A549 (cell line): ENCODE data around the gene ANP32E. TPM values are rescaled to one million over a fixed set of nuclear protein-coding genes. Genes with fewer than 3 reads are reported as not detected.

Experiments used
- ATAC-seq, 2 experiments: fragments of 200-7000 bp in 1 of 2; fragments of >200 bp in 1 of 2; cut with Nextera tagmentation in 1 of 2; cut with Tn5 transposase in 1 of 2; 3 replicates each; pipeline versions ENCODE4 v1.8.0 to v1.9.1; 2018 to 2020; ENCODE audit warnings: mild to moderate bottlenecking in 1 of 2, moderate library complexity in 1 of 2
- CTCF ChIA-PET: fragments of 300-600 bp; sonication (Branson Sonifier 250); formaldehyde crosslinking; extraction: SDS; loops from one replicate; lab custom pipeline; 2021; ENCODE audit warnings: antibody characterized with exemption, inconsistent platforms; lab: Yijun Ruan, JAX
- POLR2A ChIA-PET: fragments of 350-600 bp; formaldehyde crosslinking; extraction: SDS; loops from one replicate; lab custom pipeline; 2021; ENCODE audit warnings: antibody characterized with exemption, inconsistent platforms; lab: Yijun Ruan, JAX
- DNase-seq, 2 experiments: peaks; one replicate each; pipeline versions ENCODE4 v3.0.0 to v3.0.0-alpha.2; 2011 to 2016; ENCODE audit warnings: low read depth in 1 of 2, low spot score in 1 of 2
- FAIRE-seq: peaks from 2 replicates; lab custom pipeline; 2011; peaks lifted over from hg19 to GRCh38; lab: Jason Lieb, UNC
- H3K27ac ChIP-seq, 2 experiments: fragments of >200 bp; sonication (Bioruptor Twin); formaldehyde crosslinking; 3 replicates each; pipeline ENCODE4 v1.5.1; 2016 to 2017
- H3K4me1 ChIP-seq: fragments of >200 bp; sonication (Bioruptor Twin); formaldehyde crosslinking; 3 replicates; pipeline ENCODE4 v1.6.1; 2016
- H3K4me2 ChIP-seq: fragments of >200 bp; sonication (Bioruptor Twin); formaldehyde crosslinking; 3 replicates; pipeline ENCODE4 v1.6.1; 2016
- H3K4me3 ChIP-seq: fragments of >200 bp; sonication (Bioruptor Twin); formaldehyde crosslinking; 3 replicates; pipeline ENCODE4 v1.5.1; 2016
- H3K9me3 ChIP-seq: fragments of >200 bp; sonication (Bioruptor Twin); formaldehyde crosslinking; 3 replicates; pipeline ENCODE4 v1.6.1; 2016
- BHLHE40 ChIP-seq: IDR thresholded peaks from 2 replicates; pipeline ENCODE4 v1.6.1; 2012; ENCODE audit warnings: low read depth, low read length, inconsistent platforms
- CEBPB ChIP-seq, 2 experiments: fragments of >200 bp in 1 of 2; sonication (Bioruptor Twin) in 1 of 2; formaldehyde crosslinking in 1 of 2; IDR thresholded peaks; 2 replicates each; pipeline ENCODE4 v1.6.1; 2012 to 2016
- CHD2 ChIP-seq: fragments of 150-350 bp; IDR thresholded peaks from 2 replicates; pipeline ENCODE4 v1.6.1; 2014; ENCODE audit warnings: low read length; ENCODE audit not compliant: partially characterized antibody
- FOSB ChIP-seq: fragments of 250-450 bp; sonication (Bioruptor Pico); IDR thresholded peaks from 2 replicates; pipeline ENCODE4 v1.5.0; 2020; ENCODE audit warnings: mild to moderate bottlenecking, moderate library complexity
- GATA3 ChIP-seq: IDR thresholded peaks from 2 replicates; pipeline ENCODE4 v1.6.1; 2012; ENCODE audit warnings: borderline replicate concordance
- HES2 ChIP-seq: fragments of >200 bp; sonication (Bioruptor Twin); formaldehyde crosslinking; IDR thresholded peaks from 2 replicates; pipeline ENCODE4 v1.6.1; 2016
- HMGXB4 ChIP-seq: fragments of 250-450 bp; sonication (Bioruptor Pico); IDR thresholded peaks from 2 replicates; pipeline ENCODE4 v1.5.0; 2021; ENCODE audit warnings: mild to moderate bottlenecking, moderate library complexity, borderline replicate concordance
- HOXB13 ChIP-seq: fragments of 250-450 bp; sonication (Bioruptor Pico); IDR thresholded peaks from 2 replicates; pipeline ENCODE4 v1.5.0; 2020; ENCODE audit warnings: low read depth, mild to moderate bottlenecking, moderate library complexity
- HOXB5 ChIP-seq: fragments of 250-450 bp; sonication (Bioruptor Pico); IDR thresholded peaks from 2 replicates; pipeline ENCODE4 v1.5.0; 2020; ENCODE audit warnings: mild to moderate bottlenecking, moderate library complexity
- JUN ChIP-seq, 2 experiments: fragments of >200 bp; sonication (Bioruptor Twin); formaldehyde crosslinking; IDR thresholded peaks; 2 replicates in 1 of 2; 3 replicates in 1 of 2; pipeline ENCODE4 v1.6.1; 2016 to 2017
- JUNB ChIP-seq: fragments of >200 bp; sonication (Bioruptor Twin); formaldehyde crosslinking; IDR thresholded peaks from 2 replicates; pipeline ENCODE4 v1.6.1; 2016
- KDM1A ChIP-seq: fragments of 200-600 bp; sonication (generic); IDR thresholded peaks from 2 replicates; pipeline ENCODE4 v1.6.1; 2016; ENCODE audit warnings: low read depth, mild to moderate bottlenecking
- KDM5A ChIP-seq: fragments of 200-600 bp; sonication (generic); IDR thresholded peaks from 2 replicates; pipeline ENCODE4 v1.6.1; 2016; ENCODE audit warnings: antibody characterized with exemption, mild to moderate bottlenecking
- MAZ ChIP-seq: fragments of 150-350 bp; IDR thresholded peaks from 2 replicates; pipeline ENCODE4 v1.6.1; 2014; ENCODE audit warnings: antibody characterized with exemption, low read depth, low read length, borderline replicate concordance
- NFE2L2 ChIP-seq: fragments of 150-350 bp; conservative IDR thresholded peaks from 2 replicates; pipeline ENCODE4 v1.6.1; 2014; ENCODE audit warnings: low read length
- NPAS2 ChIP-seq: fragments of 250-450 bp; sonication (Bioruptor Pico); IDR thresholded peaks from 2 replicates; pipeline ENCODE4 v1.8.0; 2022; ENCODE audit warnings: mild to moderate bottlenecking, moderate library complexity, borderline replicate concordance
- NR3C1 ChIP-seq: fragments of >200 bp; sonication (Bioruptor Twin); formaldehyde crosslinking; IDR thresholded peaks from 3 replicates; pipeline ENCODE4 v1.6.1; 2017
- POLR2A ChIP-seq: IDR thresholded peaks from 2 replicates; pipeline ENCODE4 v1.6.1; 2012; ENCODE audit warnings: mild to moderate bottlenecking, low read length
- RAD21 ChIP-seq, 2 experiments: fragments of >200 bp in 1 of 2; sonication (Bioruptor Twin) in 1 of 2; formaldehyde crosslinking in 1 of 2; IDR thresholded peaks in 1 of 2; conservative IDR thresholded peaks in 1 of 2; 2 replicates in 1 of 2; 3 replicates in 1 of 2; pipeline ENCODE4 v1.6.1; 2012 to 2018; ENCODE audit warnings: inconsistent platforms in 1 of 2
- RARB ChIP-seq: fragments of 250-450 bp; sonication (Bioruptor Pico); IDR thresholded peaks from 2 replicates; pipeline ENCODE4 v1.8.0; 2021; ENCODE audit warnings: mild to moderate bottlenecking, moderate library complexity
- RFX5 ChIP-seq: fragments of 450-650 bp; IDR thresholded peaks from 2 replicates; pipeline ENCODE4 v1.7.1; 2014; ENCODE audit warnings: antibody characterized with exemption, mild to moderate bottlenecking, moderate library complexity
- TFCP2L1 ChIP-seq: fragments of 250-450 bp; sonication (Bioruptor Pico); IDR thresholded peaks from 2 replicates; pipeline ENCODE4 v1.5.0; 2021; ENCODE audit warnings: mild to moderate bottlenecking
- TP53 ChIP-seq: fragments of 250-450 bp; sonication (Bioruptor Pico); IDR thresholded peaks from 2 replicates; pipeline ENCODE4 v1.5.0; 2021; ENCODE audit warnings: mild to moderate bottlenecking, moderate library complexity
- USF2 ChIP-seq: fragments of 450-650 bp; IDR thresholded peaks from 2 replicates; pipeline ENCODE4 v1.6.1; 2014; ENCODE audit warnings: antibody characterized with exemption
- ZNF302 ChIP-seq: fragments of 250-450 bp; sonication (Bioruptor Pico); IDR thresholded peaks from 2 replicates; pipeline ENCODE4 v1.9.0; 2021; ENCODE audit warnings: inconsistent platforms, mild to moderate bottlenecking, moderate library complexity
- WGBS: methylation state at CpG from one replicate; pipeline ENCODE4 v1.1.6; 2017; ENCODE audit errors: missing lambda C conversion rate; 5-methylcytosine and 5-hydroxymethylcytosine counted together
- polyA plus RNA-seq, 4 experiments: library from polyadenylated mRNA; depleted of rRNA in 3 of 4; stranded (reverse); fragments of >200 nt; fragmentation: RNase III in 1 of 4; extraction: RNeasy Plus Mini Kit Qiagen cat#74134 plus additional on column Dnase treatment in 1 of 4; gene quantifications; 2 replicates in 3 of 4; 3 replicates in 1 of 4; pipeline ENCODE4 v1.2.3, GENCODE V29; 2011 to 2017
- TF ChIP-seq, protein P1 (sequence below): IDR thresholded peaks from 2 replicates; pipeline ENCODE4 v1.6.1; 2012
- TF ChIP-seq, protein P2 (sequence below): IDR thresholded peaks from 2 replicates; pipeline ENCODE4 v1.6.1; 2012; ENCODE audit warnings: low read depth, borderline replicate concordance

Gene ANP32E
- polyA plus RNA-seq, 2 of the 4 experiments (the other 2 are of a cell fraction), result 60.0 to 128 TPM

- no peaks in the 10 kb centered on the region; the same call in 2 of the 3 replicates for H3K9me3 ChIP-seq
- CTCF ChIA-PET, result interaction anchor here (1.4 to 13.0 kb wide), 3 partner anchors 10 to 29 kb away, joined by 3 to 172 read pairs (median 6); partner anchors contain the start of gene CA14
- no peak for FAIRE-seq
- POLR2A ChIA-PET, result no interaction called here
- peak overlapping the region; percentile 95 for H3K4me2 ChIP-seq
- ATAC-seq, result no peak
- peak overlapping the region; percentile 52 for H3K4me3 ChIP-seq
- peak overlapping the region; percentile 77 to 78; a peak in 5 of 6 replicates for H3K27ac ChIP-seq
- H3K4me1 ChIP-seq, result peaks cover 13% of the 10 kb centered on the region; the same call in 2 of the 3 replicates
- TF ChIP-seq NPAS2 (CRISPR knock-in tag), result 0 out of 2 replicates have a peak, but pooled peaks have one; percentile 3
- no peak for TF ChIP-seq HOXB13 (CRISPR knock-in tag)
- DNase-seq, result no peak
- WGBS, result 70% methylated on average over 21 of the region's 21 CpGs
Measured at GRCh38 chr1:150282558-150282958, 46.6 kb upstream of the ANP32E start.

- 4% methylated on average over 35 of the region's 46 CpGs for WGBS
- TF ChIP-seq POLR2A (peak; percentile 33), CEBPB (IDR thresholded peaks at IDR 0.05) (no peak), BHLHE40 (peak; percentile 98), ZNF302 (CRISPR knock-in tag) (no peak), RARB (CRISPR knock-in tag) (no peak), TFCP2L1 (CRISPR knock-in tag) (no peak), RAD21 (conservative IDR thresholded peaks at IDR 0.05 in 1 of 2, IDR thresholded peaks at IDR 0.05 in 1 of 2) (no peak), USF2 (peak; percentile 94), JUNB (no peak), HES2 (no peak), KDM5A (no peak), GATA3 (no peak), CHD2 (no peak), NFE2L2 (no peak), KDM1A (no peak), NR3C1 (no peak), NPAS2 (CRISPR knock-in tag) (peak; percentile 89), JUN (IDR thresholded peaks at IDR 0.05) (peak in 1 of 2 experiments; percentile 40; a peak in 2 of 5 replicates), HOXB13 (CRISPR knock-in tag) (peak; percentile 69; the same call in 1 of the 2 replicates), TP53 (CRISPR knock-in tag) (no peak), HMGXB4 (CRISPR knock-in tag) (no peak), FOSB (CRISPR knock-in tag) (no peak), MAZ (peak; percentile 82; the same call in 1 of the 2 replicates), HOXB5 (CRISPR knock-in tag) (no peak; the same call in 1 of the 2 replicates), RFX5 (no peak; the same call in 1 of the 2 replicates)
- TF ChIP-seq, protein P1, sequence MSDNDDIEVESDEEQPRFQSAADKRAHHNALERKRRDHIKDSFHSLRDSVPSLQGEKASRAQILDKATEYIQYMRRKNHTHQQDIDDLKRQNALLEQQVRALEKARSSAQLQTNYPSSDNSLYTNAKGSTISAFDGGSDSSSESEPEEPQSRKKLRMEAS, result peak; percentile 81
- TF ChIP-seq, protein P2, sequence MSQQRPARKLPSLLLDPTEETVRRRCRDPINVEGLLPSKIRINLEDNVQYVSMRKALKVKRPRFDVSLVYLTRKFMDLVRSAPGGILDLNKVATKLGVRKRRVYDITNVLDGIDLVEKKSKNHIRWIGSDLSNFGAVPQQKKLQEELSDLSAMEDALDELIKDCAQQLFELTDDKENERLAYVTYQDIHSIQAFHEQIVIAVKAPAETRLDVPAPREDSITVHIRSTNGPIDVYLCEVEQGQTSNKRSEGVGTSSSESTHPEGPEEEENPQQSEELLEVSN, result peak; percentile 75; the same call in 1 of the 2 replicates
- Histone ChIP-seq H3K4me2 (peak within 1 kb of the TSS; percentile 95), H3K27ac (peak within 1 kb of the TSS; percentile 77 to 78), H3K9me3 (no peaks in the 10 kb centered on the region; the same call in 2 of the 3 replicates), H3K4me1 (peaks cover 13% of the 10 kb centered on the region; the same call in 2 of the 3 replicates), H3K4me3 (peak within 1 kb of the TSS; percentile 52)
- CTCF ChIA-PET, result interaction anchor here (0.6 to 13.0 kb wide), 18 partner anchors 8 to 597 kb away, joined by 3 to 172 read pairs (median 3); partner anchors contain the start of genes APH1A, C1orf54 and CA14
- DNase-seq (peak; percentile 93 to 97), FAIRE-seq (no peak), ATAC-seq (peak; percentile 96)
- POLR2A ChIA-PET, result interaction anchor here (0.9 to 1.2 kb wide), 3 partner anchors 26 to 234 kb away, joined by 3 to 8 read pairs (median 5); partner anchors contain the start of gene FALEC
Measured at GRCh38 chr1:150281758-150282557, 46.0 kb upstream of the ANP32E start, which contains the start of gene CIART. Gene CIART, plus strand, starts transcription at chr1:150282554. Its CDS starts 714 bp downstream, at chr1:150283268.
